Loucy (cell line): Measurements from ENCODE around the gene SPOPL.

Experiments used
- CTCF ChIP-seq: fragments of 200-600 bp; sonication (generic); conservative IDR thresholded peaks from 2 replicates; pipeline ENCODE4 v1.5.1; 2014; ENCODE audit warnings: mild to moderate bottlenecking, antibody characterized with exemption, low read length
- EZH2phosphoT487 ChIP-seq: fragments of 200-600 bp; IDR thresholded peaks from 2 replicates; pipeline ENCODE4 v1.6.1; 2018; ENCODE audit warnings: antibody characterized with exemption, mild to moderate bottlenecking, moderate library complexity, borderline replicate concordance

GRCh38 chr2:138518860-138519259 lies 17.3 kb downstream of the SPOPL start:
- TF ChIP-seq CTCF, result no peak
- TF ChIP-seq EZH2phosphoT487, result no peak
